CD4-positive, alpha-beta T cell treated with Interleukin-17A for 1 hour (primary cell): ENCODE results near the gene ABCG4.
"Not testable (repeated sequence)": the region's sequence is repeated elsewhere in the genome, so short reads cannot be mapped to it uniquely, and the experiment has no call there.

Experiments used
- DNase-seq: peaks from one replicate; pipeline ENCODE4 v3.0.0-alpha.2; 2020

The ABCG4 gene

DNA sequence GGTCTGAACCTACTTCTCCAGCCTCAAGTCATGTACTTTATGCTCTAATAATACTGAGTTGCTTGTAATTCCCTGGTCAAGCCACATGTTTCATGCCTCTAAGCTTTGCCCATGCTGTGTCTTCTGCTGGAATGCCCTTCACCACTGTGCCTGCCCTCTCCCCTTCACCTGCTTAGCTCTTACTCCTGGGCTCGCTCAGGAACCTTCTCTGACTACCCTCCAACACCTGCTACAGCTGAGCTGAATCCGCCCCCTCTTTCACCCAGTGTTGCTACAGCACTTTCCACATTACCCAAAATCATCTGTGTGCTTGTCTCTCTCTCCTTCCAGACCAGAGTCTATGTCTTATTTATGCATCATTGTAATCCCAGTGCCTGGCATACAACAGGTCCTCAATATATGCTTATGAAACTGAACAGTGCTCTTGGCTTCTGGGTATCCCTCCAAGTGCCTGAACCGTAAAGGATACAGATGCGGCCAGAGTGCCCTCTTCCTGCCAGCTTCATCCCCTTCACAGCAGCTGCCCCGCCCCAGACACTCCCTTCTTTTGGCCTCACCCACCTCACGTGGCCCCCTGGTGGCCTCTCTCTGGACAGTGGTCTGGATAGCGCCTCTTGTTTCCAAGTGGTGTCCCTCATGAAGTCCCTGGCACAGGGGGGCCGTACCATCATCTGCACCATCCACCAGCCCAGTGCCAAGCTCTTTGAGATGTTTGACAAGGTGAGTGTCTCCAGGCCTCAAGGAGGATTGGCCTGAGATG lies 7.1 kb downstream of the ABCG4 start:
- no peak for DNase-seq

DNA sequence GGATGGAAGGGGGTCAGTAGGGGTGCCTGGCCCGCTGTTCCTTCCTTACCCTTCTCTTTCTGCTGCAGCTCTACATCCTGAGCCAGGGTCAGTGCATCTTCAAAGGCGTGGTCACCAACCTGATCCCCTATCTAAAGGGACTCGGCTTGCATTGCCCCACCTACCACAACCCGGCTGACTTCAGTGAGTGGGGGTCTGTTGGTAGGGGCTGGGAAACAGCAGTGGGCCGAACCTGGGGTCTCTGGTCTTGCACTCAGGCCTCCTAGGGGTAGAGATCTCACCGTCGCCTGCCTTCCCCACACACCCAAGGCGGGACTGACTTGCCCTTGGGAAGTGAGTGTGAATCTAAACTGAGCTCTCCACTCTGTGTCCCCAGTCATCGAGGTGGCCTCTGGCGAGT lies 7.6 kb downstream of the ABCG4 start:
- no peak for DNase-seq

DNA sequence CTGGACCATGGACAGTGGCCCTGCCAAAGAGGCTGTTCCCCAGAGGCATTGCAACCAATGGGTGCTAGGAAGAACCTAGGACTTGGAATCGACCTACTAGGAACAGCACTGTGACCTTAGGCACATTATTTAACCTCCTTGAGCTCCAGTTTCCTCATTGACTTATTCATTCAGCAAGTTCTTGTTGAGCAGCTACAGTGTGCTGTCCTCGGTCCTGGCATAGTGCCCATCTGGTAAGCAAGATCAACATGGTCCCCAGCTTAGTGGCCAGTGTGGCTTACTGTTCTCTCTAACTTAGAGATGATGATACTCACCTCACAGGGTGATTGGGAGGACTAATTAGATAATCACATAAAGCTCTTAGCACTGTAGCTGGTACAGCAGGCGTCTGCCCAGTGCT lies 8.2 kb downstream of the ABCG4 start:
- DNase-seq: no peak

DNA sequence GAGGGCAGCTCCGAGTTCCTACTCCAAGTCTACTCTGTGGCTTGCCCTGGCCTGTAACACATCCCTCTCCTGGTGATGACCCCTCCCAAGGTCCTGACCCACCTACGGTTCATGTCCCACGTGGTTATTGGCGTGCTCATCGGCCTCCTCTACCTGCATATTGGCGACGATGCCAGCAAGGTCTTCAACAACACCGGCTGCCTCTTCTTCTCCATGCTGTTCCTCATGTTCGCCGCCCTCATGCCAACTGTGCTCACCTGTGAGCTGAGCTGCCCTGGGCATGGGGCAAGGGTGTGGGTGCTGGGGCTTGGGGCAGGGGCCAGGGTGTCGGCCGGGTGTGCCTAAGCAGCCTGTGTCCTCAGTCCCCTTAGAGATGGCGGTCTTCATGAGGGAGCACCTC lies 9.6 kb downstream of the ABCG4 start:
- DNase-seq: no peak

DNA sequence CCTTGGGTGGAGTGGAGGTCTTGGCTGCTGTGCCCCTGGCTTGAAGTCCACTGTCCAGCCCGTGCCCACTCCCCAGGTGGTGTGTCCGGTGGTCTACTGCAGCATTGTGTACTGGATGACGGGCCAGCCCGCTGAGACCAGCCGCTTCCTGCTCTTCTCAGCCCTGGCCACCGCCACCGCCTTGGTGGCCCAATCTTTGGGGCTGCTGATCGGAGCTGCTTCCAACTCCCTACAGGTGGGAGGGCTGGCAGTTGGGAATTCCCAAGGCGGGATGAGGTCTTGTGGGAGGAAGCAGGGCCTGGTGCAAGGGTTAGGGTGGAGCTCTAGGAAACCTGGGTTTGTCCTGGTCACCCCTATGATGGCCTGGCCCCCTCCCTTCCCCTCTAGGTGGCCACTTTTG lies 11.3 kb downstream of the ABCG4 start:
- no peak for DNase-seq

DNA sequence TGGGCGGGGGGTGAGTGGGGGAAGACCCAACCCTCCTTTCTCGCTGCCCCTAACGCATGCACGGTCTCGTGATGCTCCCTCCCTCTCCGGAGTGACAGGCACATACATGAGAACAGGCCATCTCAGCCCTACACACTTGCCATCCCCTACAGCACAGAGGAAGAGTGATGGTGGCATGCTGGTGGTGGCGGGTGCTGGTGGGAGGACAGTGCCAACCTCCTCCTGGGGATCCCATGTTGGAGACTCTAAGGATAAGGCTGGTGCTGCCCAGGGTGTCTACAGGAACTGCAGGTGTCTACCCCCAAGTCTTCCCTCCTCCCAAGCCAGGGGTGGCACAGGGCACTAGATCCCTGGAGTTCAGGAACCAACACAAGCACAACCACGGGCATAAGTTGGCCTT lies 13.0 kb downstream of the ABCG4 start:
- DNase-seq: no peak

DNA sequence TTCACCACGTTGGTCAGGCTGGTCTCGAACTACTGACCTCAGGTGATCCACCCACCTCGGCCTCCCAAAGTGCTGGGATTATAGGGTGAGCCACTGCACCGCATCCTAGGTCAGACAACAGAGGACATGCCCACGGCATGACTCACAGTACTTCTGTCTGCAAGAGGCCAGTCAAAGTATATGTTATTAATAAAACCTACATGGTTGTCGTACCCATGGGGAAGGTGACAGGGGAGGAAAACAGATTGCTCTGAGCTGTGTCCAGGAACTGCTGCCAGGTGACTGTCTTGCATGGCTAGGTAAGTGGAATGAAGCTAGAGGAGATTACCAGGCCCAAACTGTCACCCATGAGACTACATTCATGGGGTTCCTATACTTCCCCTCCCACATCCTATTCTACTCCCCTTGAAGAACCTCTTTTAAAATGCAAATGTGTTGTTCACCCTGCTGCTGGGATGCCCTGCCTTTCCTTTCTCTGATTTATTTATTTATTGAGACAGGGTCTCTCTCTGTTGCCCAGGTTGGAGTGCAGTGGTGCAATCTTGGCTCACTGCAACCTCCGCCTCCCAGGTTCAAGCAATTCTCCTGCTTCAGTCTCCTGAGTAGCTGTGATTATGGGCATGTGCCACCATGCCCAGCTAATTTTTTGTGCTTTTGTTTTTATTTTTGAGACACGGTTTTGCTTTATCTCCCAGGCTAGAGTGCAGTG lies 17.7 kb downstream of the ABCG4 start:
- no peak for DNase-seq

DNA sequence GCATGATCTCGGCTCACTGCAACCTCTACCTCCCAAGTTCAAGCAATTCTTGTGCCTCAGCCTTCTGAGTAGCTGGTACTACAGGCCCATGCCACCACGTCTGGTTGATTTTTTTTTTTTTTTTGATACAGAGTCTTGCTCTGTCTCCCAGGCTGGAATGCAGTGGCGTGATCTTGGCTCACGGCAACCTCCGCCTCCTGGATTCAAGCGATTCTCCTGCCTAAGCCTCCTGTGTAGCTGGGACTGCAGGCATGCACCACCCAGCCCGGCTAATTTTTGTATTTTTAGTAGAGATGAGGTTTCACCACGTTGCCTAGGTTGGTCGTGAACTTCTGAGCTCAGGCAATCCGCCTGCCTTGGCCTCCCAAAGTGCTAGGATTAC lies 18.2 kb downstream of the ABCG4 start:
- DNase-seq: not testable (repeated sequence)

DNA sequence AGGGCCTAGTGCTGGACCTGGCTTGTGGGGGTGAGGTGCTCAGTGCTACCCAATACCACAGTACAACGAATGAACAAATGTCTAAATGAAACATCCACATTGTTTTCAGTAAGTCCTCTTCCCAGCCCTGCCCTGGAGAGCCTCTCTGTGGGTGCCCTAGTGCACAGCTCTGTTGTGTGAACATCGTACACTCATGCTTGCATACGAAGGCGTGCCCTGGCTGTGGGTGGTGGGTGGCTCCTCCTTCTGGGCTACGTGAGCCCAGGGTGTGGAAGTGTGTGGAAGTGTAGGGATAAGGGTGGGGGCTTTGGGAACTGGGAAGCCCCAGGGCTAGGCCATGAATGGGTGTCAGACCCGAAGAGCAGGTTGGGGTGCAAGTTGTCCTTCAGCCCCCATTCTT lies 19.1 kb downstream of the ABCG4 start:
- DNase-seq: no peak

DNA sequence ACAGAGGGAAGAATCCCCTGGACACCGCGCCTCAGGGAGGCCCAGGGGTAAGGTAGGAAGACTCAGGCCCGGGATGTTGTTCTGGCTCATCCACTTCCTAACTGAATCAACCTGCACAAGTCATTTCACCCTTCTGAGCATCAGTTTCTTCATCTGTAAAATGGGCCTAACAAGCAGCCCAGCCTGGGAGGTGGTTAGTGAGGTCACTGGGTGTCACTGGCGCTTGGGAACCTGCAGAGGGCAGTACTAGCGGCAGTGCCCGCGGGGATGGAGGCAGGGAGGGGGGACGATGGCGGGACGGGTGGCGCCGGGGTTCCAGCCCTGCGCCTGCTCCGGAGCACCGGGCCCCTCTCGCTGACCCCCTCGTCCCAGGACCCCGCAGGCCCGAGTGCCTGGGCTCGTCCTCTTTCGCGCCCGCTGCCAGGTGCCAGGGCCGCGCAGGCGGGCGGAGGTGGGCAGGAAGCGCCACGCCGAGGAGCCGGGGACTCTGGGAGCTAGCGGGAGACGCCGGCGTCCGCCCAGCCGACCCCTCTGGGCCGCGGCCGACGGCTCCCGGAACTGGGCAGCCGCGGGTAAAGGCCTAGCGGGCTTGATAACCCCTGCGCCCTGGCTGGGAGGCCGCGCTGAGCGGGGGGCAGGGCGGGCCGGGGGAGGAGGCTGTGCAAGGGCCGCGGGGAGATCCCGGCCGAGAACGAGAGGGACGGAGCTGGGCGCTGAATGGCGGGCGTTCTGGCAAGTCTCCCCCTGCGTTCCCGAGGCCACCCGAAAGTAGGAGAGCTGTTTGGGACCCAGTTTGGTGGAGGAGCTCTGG lies 19.8 kb downstream of the ABCG4 start, which contains the start of gene NLRX1:
TSS of gene NLRX1 (plus strand) at position 255 of the 811 bp plus-strand sequence. CDS start 2,679 bp downstream, outside the sequence.
- peak; percentile 88 for DNase-seq

DNA sequence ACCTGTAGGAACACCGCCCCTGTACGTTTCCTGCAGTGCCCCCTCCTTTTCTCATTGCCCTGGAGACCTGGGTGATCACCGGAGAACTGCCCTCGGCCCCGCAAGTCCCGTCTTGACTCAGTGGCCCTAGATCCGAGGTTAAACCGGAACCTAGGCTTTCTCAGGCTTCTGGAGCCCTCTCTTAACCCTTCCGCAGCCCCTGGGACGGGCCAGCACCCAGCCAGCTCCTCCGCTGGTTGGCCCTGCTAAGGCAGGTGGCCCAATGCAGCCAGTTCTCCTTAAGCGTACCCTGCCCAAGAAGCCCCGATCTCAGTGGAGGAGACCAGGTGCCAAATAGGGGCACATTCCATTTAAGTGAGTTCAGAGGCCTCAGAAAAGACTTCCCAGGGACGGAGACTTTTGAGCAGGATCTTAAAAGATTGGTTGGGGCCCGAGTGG lies 20.4 kb downstream of the ABCG4 start:
- DNase-seq: no peak

DNA sequence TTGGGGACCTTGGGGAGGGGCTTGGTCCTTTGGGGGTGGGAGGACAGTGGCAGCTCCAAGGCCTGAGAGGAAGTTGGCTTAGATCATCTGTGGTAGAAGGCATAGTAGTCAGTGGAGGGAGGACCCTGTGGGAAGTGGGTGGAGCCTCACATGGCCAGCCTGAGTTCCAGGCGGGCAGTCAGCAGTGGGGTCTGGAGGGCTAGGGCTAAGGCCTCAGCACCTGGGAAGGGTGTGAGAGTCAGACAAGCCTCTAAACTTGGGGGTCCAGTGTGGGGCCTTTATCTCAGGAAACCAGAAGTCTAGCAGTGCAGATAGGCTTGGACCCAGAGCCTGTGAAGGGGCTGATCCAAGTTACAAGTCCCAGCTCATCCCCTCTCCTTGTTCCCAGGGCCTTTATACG lies 23.7 kb downstream of the ABCG4 start:
- no peak for DNase-seq

DNA sequence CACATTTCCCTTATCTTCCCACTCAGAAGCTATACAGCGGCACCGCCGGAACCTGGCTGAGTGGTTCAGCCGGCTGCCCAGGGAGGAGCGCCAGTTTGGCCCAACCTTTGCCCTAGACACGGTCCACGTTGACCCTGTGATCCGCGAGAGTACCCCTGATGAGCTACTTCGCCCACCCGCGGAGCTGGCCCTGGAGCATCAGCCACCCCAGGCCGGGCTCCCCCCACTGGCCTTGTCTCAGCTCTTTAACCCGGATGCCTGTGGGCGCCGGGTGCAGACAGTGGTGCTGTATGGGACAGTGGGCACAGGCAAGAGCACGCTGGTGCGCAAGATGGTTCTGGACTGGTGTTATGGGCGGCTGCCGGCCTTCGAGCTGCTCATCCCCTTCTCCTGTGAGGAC lies 24.6 kb downstream of the ABCG4 start:
- no peak for DNase-seq

DNA sequence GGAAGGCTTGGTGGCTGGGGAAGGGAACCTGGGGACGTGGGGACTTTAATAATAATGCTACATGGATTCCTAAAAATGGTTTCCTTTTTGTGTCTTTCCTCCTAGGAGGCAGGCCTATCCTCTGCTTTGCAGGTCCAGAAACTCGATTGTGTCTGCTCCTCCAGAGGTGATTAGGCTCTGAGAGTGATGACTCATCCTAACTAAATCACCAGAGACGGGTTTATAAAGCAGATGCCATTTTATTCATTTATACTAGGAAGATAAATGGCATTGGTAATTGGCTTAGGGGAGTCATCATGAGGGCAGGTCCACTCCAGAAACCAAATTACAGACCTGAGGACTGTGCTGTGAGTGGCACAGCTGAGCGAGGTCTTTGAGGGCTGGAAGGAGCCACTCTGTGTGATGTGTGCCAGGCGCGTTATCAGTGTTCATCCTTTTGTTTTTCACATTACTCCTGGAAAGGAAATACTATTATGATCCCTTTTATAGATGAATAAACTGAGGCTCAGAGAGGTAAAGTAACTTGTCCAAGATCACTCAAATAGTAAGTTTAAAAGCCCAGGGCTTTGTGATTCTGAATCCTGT lies 26.7 kb downstream of the ABCG4 start:
- no peak for DNase-seq

DNA sequence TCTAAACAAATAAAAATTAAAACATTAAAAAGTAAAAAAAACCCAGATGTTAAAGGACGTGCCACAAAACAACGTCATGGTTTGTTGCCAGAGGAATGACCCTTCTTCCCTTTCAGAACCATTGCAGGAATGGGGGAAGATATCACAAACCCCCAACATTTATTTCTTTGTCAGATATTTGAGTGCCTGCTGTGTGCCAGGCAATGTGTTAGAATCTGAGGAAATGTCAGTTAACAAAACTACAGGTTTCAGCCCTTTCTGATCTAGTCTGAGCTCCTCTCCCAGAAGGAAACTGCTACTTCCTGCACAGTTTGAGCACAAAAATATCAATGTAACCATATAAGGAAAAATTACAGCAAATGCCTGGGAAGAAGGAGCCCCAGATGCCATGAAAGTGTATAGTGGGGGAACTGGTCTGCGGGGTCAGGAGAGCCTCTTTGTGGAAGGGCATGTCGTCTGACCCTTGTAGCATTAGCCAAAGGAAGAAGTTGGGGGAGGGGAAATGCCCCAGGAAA lies 29.4 kb downstream of the ABCG4 start:
- no peak for DNase-seq

DNA sequence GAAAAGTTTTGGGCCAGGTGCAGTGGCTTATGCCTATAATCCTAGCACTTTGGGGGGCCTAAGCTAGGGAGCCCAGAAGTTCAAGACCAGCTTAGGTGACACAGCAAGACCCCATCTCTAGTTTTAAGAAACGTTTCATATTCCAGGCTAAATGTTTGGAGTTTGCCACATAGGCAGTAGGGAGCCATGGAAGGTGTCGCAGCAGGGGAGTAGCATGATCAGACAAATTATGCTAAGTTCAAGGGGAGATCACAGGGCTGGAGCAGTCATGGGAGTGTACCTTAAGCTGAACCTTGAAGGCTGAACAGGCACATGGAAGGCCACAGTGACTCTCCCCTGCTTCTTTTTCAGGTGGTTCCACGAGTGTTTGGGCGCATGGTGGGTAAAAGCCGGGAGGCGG lies 30.5 kb downstream of the ABCG4 start:
- DNase-seq: no peak

DNA sequence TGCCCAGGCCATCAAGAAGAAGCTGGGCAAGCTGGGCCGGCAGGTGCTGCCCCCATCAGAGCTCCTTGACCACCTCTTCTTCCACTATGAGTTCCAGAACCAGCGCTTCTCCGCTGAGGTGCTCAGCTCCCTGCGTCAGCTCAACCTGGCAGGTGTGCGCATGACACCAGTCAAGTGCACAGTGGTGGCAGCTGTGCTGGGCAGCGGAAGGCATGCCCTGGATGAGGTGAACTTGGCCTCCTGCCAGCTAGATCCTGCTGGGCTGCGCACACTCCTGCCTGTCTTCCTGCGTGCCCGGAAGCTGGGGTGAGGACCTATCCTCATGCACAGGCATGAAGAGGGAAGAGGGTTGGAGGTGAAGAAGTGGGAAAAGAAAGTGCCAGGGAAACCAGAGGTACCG lies 31.1 kb downstream of the ABCG4 start:
- DNase-seq: no peak

DNA sequence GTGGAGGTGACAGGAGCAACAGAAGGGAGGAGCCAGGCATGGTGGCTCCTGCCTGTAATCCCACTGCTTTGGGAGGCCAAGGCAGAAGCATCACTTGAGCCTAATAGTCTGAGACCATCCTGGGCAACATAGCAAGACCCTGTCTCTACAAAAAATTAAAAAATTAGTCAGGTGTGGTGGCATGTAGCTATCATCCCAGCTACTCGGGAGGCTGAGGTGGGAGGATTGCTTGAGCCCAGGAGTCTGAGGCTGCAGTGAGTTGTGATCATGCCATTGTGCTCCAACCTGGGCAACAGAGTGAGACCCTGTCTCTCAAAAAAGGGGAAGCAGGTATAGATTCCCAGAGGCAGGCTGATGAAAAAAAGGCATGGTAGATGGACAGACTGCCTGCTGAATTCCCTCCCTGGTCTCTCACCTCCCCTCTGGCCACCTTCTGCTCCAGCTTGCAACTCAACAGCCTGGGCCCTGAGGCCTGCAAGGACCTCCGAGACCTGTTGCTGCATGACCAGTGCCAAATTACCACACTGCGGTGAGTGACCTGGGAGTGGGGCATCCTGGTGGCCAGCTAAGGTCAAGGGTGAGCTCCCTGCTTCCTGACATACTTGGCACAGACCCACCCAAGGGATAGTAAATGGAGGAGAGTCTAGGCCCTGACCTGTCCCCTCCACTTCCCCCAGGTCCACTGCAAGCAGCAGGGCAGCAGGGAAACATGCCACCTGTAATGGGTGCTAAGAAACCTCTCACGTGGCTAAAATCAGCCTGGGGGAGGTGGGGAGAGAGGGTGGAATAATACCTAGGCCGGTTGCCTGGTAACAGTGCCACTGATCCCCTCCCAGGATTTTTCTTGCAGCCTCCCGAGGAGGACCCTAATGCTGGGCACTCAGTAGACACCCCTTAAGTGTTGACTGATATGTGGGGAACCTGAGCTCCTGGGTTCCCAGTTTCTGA lies 32.2 kb downstream of the ABCG4 start:
- no peak for DNase-seq

DNA sequence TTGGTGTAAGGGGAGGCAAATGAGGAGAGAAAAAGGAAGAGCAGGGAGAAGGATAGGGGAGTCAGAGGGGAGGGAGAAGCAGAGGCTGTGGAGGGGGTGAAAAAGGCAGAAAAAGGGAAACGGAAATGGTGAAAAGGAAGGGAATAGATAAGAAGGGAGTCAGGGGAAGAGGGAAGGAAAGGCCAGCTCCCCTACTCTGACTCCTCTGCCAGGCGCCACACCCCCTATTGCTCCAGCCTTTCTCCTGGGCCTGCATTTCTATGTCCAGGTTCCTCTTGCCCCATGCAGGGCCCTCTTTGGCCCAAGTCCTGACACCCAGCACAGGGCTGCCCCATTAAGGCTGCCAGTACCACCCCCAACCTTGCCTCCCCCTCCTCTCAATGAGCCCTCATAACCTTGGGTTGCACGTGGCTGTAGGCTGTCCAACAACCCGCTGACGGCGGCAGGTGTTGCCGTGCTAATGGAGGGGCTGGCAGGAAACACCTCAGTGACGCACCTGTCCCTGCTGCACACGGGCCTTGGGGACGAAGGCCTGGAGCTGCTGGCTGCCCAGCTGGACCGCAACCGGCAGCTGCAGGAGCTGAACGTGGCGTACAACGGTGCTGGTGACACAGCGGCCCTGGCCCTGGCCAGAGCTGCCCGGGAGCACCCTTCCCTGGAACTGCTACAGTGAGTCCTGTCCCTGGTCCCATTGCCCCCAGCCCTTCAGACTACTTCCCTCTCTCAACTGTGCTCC lies 33.0 kb downstream of the ABCG4 start:
- DNase-seq: no peak

DNA sequence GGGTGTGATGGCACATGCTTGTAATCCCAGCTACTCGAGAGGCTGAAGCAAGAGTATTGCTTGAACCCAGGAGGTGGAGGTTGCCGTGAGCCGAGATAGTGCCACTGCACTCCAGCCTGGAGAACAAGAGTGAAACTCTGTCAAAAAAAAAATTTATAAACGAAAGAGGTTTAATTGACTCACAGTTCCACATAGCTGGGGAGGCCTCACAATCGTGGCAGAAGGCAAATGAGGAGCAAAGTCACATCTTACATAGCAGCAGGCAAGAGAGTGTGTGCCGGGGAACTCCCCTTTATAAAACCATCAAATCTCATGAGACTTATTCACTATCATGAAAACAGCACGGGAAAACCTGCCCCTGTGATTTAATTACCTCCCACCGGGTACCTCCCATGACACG lies 35.5 kb downstream of the ABCG4 start:
- DNase-seq: not testable (repeated sequence)

DNA sequence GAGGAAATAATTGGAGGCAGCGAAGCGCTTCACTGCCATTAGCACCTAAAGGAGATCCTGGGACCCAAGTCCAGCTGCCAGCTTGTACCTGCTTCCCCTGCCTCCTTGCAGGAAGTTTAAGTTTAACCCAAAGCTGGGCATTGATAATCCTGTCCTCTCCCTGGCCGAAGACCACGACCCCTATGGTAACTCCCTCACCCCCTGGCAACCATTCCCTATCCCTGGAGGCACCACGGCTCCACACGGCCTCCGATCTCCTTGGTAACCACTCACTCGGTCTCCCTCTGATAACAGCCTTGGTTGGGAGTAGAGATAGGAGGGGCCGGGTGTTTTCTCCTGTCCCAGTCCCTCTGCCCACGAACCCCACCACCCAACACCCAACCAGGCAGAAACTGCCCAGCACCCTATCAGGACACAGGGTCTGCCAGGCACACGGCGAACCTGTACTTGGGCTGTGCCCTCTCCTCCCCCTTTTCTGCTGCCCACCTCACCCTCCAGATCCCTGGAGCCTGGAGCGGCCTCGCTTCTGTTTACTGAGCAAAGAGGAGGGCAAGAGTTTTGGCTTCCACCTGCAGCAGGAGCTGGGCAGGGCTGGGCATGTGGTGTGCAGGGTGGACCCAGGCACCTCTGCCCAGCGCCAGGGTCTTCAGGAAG lies 37.3 kb downstream of the ABCG4 start:
- DNase-seq: no peak
